ENCODE measurements around the gene KLHL10. TPM values are rescaled to one million over a fixed set of nuclear protein-coding genes. Genes with fewer than 3 reads are reported as not detected.
"Not testable (repeated sequence)": the region's sequence is repeated elsewhere in the genome, so short reads cannot be mapped to it uniquely, and the experiment has no call there.

The KLHL10 gene
- total and polyA plus RNA-seq, 4 donors: 0.08 to 0.12 (median 0.09) TPM; not detected in 1

DNA sequence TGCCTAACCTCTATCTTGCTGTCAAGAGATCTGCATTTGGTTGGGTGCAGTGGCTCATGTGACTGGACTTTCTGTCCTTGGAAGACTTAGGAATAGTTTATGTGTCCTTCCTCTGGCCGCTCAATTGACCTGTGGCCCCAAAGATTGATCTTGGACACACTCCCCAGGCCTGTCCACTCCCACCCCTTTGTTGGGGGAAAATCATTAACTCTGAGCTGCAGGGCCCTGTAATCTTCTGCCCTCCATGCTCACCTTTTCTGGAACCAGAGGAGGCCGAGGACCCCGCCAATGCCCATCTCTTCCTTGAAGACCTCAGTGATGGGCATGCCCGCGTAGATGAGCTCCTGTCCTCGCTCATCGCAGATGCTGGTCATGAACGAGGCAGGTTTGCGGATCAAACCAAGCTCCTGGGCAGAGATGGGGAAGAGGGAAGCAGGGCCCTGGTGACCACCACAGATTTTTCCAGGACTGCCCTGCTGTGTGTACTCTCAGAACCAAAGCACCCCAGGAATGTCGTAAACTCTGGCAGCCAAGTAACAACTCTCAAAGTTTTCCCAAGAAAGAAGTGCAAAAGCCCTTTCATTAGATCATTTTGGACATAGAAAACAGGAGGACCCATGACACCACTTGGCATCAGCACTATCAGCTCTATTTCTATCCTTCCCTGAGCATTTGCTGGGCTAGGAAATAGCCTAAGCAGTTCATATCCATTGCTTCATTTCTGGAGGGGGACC lies 36.1 kb downstream of the KLHL10 start:
- 98 to 99% methylated on average over 10 of the region's 10 CpGs for WGBS, 2 donors

DNA sequence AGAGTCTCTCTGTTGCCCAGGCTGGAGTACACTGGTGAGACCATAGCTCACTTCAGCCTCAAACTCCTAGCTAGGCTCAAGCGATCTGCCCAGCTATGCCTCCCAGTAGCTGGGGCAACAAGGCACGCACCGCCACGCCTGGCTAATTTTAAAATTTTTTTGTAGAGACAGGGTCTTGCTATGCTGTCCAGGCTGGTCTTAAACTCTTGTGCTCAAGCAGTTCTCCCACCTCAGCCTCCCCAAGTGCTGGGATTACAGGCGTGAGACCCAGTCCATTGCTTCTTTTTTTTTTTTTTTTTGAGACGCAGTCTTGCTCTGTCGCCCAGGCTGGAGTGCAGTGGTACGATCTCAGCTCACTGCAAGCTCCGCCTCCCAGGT lies 36.7 kb downstream of the KLHL10 start:
- not testable (repeated sequence) for H3K9ac ChIP-seq (ENCODE audit: insufficient read depth in 1 of 2, low read length in 2 of 2); DNase-seq; H3K4me3 ChIP-seq; H3K4me1 ChIP-seq (ENCODE audit: control insufficient read depth in 5 of 5, insufficient read depth in 5 of 5, low read length in 5 of 5); H3K27me3 ChIP-seq (ENCODE audit: control insufficient read depth in 3 of 3, insufficient read depth in 3 of 3, low read length in 2 of 3); ATAC-seq (ENCODE audit: insufficient read depth, low FRiP score); H3K9me3 ChIP-seq (ENCODE audit: control insufficient read depth in 4 of 4, insufficient read depth in 3 of 4, low read length in 3 of 4); H3K27ac ChIP-seq (ENCODE audit: low read depth in 1 of 2, low read length in 1 of 2)
- peaks cover 19 to 47% (median 28%) of the 10 kb centered on the region in 4 donors for H3K36me3 ChIP-seq (ENCODE audit: control insufficient read depth in 4 of 4, insufficient read depth in 4 of 4, low read length in 4 of 4)
- 96 to 99% methylated on average over 6 to 9 of the region's 9 CpGs for WGBS, 2 donors

More for the DNA sequence above, 36.1 kb downstream of the KLHL10 start:
- Histone ChIP-seq H3K36me3 (ENCODE audit: control insufficient read depth in 4 of 4, insufficient read depth in 4 of 4, low read length in 4 of 4) (peaks cover 15 to 43% (median 28%) of the 10 kb centered on the region in 4 donors), H3K27ac (ENCODE audit: low read depth in 1 of 2, low read length in 1 of 2) (no peak overlapping the region), H3K9me3 (ENCODE audit: control insufficient read depth in 4 of 4, insufficient read depth in 3 of 4, low read length in 3 of 4) (no peaks in the 10 kb centered on the region), H3K27me3 (ENCODE audit: control insufficient read depth in 3 of 3, insufficient read depth in 3 of 3, low read length in 2 of 3) (no peaks in the 10 kb centered on the region), H3K9ac (ENCODE audit: insufficient read depth in 1 of 2, low read length in 2 of 2) (no peak overlapping the region), H3K4me1 (ENCODE audit: control insufficient read depth in 5 of 5, insufficient read depth in 5 of 5, low read length in 5 of 5) (peaks cover 0 to 2% (median 0%) of the 10 kb centered on the region in 5 donors), H3K4me3 (no peak overlapping the region)
- TF ChIP-seq, protein P1, sequence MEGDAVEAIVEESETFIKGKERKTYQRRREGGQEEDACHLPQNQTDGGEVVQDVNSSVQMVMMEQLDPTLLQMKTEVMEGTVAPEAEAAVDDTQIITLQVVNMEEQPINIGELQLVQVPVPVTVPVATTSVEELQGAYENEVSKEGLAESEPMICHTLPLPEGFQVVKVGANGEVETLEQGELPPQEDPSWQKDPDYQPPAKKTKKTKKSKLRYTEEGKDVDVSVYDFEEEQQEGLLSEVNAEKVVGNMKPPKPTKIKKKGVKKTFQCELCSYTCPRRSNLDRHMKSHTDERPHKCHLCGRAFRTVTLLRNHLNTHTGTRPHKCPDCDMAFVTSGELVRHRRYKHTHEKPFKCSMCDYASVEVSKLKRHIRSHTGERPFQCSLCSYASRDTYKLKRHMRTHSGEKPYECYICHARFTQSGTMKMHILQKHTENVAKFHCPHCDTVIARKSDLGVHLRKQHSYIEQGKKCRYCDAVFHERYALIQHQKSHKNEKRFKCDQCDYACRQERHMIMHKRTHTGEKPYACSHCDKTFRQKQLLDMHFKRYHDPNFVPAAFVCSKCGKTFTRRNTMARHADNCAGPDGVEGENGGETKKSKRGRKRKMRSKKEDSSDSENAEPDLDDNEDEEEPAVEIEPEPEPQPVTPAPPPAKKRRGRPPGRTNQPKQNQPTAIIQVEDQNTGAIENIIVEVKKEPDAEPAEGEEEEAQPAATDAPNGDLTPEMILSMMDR (IDR thresholded peaks at IDR 0.05; ENCODE audit: control extremely low read depth, extremely low read depth): no peak
- DNase-seq: no peak
- ATAC-seq (ENCODE audit: insufficient read depth, low FRiP score): no peak

DNA sequence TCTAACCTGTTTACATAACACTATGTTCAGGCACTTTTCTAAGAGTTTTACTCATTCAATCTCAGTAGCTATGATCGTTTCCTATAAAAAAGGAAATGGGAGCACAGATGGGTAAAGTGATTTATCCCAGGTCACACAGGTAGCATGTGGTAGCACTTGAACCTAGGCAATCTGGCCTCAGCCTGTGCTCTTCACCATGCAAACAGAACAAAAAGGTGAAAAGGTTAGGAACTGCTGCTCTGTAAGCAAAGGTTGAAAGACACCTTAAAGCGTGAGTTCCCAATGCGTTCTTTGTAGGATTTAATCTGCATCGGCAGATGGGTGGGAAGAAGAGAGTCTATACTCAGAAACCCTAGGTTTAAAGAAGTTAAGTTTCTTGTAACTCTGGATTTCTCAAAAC lies 42.5 kb downstream of the KLHL10 start:
- no peak for ATAC-seq (ENCODE audit: insufficient read depth, low FRiP score)
- WGBS, 2 donors: 88 to 89% methylated on average over 4 of the region's 4 CpGs
- no peak for DNase-seq
- no peaks in the 10 kb centered on the region for H3K4me1 ChIP-seq (ENCODE audit: control insufficient read depth in 5 of 5, insufficient read depth in 5 of 5, low read length in 5 of 5)
- H3K27me3 ChIP-seq (ENCODE audit: control insufficient read depth in 3 of 3, insufficient read depth in 3 of 3, low read length in 2 of 3): no peaks in the 10 kb centered on the region
- H3K9me3 ChIP-seq (ENCODE audit: control insufficient read depth in 4 of 4, insufficient read depth in 3 of 4, low read length in 3 of 4): no peaks in the 10 kb centered on the region
- TF ChIP-seq, protein P1 (IDR thresholded peaks at IDR 0.05; ENCODE audit: control extremely low read depth, extremely low read depth): no peak
- no peak overlapping the region for H3K9ac ChIP-seq (ENCODE audit: insufficient read depth in 1 of 2, low read length in 2 of 2)
- peaks cover 24 to 37% (median 31%) of the 10 kb centered on the region in 4 donors for H3K36me3 ChIP-seq (ENCODE audit: control insufficient read depth in 4 of 4, insufficient read depth in 4 of 4, low read length in 4 of 4)
- H3K27ac ChIP-seq (ENCODE audit: low read depth in 1 of 2, low read length in 1 of 2): no peak overlapping the region
- H3K4me3 ChIP-seq: no peak overlapping the region

DNA sequence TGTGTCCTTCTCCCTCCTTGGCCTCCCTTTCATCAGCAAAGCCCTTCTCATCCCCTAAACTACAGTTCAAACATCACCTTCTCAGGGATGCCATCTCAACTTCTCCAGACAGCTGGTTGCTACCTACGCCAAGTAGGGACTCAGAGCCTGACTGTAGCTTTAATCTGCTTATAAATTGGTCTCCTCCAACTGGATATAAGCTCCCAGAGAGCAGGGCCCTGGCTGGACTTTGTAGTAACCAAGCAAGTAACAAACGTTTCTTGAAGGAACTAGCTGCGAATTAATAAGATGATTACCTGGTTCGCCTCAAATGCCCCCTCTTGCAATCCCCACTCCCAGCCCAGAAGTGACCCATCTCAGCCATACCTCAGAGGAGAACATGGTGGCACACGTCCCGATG lies 45.1 kb downstream of the KLHL10 start:
- TF ChIP-seq, protein P1 (IDR thresholded peaks at IDR 0.05; ENCODE audit: control extremely low read depth, extremely low read depth): no peak
- DNase-seq (no peak), ATAC-seq (ENCODE audit: insufficient read depth, low FRiP score) (no peak)
- Histone ChIP-seq H3K27ac (ENCODE audit: low read depth in 1 of 2, low read length in 1 of 2) (no peak overlapping the region), H3K9me3 (ENCODE audit: control insufficient read depth in 4 of 4, insufficient read depth in 3 of 4, low read length in 3 of 4) (no peaks in the 10 kb centered on the region), H3K27me3 (ENCODE audit: control insufficient read depth in 3 of 3, insufficient read depth in 3 of 3, low read length in 2 of 3) (no peaks in the 10 kb centered on the region), H3K36me3 (ENCODE audit: control insufficient read depth in 4 of 4, insufficient read depth in 4 of 4, low read length in 4 of 4) (peaks cover 31 to 57% (median 41%) of the 10 kb centered on the region in 4 donors), H3K4me1 (ENCODE audit: control insufficient read depth in 5 of 5, insufficient read depth in 5 of 5, low read length in 5 of 5) (no peaks in the 10 kb centered on the region), H3K4me3 (no peak overlapping the region), H3K9ac (ENCODE audit: insufficient read depth in 1 of 2, low read length in 2 of 2) (no peak overlapping the region)
- WGBS, 2 donors: 90 to 97% methylated on average over 6 of the region's 6 CpGs
